ENCODE measurements around the gene SLC6A4.
"Not testable (repeated sequence)": the region's sequence is repeated elsewhere in the genome, so short reads cannot be mapped to it uniquely, and the experiment has no call there.

The SLC6A4 gene

DNA sequence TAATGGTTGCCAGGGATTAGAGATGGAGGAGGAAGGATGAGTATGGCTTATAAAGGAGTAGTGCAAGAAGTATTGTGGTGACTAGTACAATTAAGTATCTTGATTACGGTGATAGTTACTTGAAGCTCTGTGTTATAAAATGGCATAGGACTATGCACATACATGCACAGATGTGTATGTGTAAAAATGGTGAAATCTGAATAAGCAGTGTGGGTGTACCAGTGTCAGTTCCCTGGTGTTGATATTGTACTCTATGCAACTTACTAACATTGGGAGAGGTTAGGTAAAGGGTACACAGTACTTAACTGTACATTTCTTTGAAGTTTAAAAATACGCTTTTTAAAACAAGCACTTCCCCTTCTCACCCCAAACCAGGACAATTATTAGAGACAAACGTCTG is 70.3 kb downstream of the SLC6A4 start:
- DNase-seq, result no peak

DNA sequence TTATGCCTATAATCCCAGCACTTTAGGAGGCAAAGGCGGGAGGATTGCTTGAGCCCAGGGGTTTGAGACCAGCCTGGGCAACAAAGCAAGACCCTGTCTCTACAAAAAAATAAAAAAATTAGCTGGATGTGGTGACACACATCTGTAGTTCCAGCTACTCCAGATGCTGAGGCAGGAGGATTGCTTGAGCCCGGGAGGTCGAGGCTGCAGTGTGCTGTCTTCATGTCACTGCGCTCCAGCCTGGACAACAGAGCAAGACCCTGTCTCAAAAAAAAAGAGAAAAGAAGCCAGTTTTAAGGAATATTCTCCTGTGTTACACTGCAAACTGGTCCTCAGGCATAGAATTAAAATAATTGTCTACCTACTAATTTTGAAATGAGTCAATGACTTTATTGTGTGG is 71.0 kb downstream of the SLC6A4 start:
- DNase-seq, result no peak

GRCh38 chr17:30161601-30162000 is 73.9 kb downstream of the SLC6A4 start:
- no peak for DNase-seq

DNA sequence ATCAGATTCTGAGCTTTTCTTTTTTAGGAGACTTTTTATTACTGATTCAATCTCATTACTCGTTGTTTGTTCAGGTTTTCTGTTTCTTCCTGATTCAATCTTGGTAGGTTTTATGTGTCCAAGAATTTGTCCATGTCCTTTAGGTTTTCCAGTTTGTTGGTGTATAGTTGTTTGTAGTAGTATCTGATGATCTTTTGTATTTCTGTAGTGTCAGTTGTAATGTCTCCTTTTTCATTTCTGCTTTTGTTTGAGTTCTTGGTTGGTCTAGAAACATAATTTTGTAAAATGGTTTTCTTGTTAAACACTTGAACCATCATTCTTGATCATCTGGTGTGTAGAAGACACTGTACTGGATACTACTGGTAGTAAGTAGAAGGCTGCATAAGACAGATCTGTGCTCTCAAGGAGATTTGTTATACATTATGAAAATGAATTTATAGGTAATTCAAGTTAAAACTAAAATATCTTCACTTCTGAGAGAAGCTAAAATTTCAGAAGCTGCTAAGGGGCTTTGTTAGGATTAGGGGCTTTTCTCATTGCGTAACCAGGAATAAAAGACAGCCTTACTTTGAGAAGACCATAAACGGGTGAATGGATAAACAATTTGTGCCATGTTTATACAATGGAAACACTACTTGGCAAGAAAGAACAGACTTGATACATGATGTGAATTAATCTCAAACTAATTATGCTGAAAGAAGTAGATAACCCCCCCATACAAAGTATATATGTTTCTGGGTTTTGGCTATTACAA is 74.9 kb downstream of the SLC6A4 start:
- no peak for DNase-seq

GRCh38 chr17:30158896-30159625 is 76.4 kb downstream of the SLC6A4 start:
- DNase-seq, result no peak

DNA sequence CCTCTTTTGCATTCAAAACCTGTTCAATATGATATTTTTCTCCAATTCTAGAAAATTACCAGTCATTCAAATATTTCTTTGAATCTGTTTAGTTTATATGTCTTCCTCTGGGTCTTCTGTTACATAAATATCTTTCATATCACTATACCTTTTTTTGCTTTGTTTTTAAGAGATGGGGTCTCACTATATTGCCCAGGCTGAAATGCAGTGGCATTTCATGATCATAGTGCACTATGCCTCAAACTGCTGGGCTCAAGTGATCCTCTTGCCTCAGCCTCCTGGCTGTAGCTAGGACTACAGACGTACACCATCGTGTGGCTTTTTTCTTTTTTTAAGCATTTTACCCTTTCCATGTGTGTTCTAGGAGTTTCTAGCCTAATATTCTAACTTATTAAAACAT is 80.1 kb downstream of the SLC6A4 start:
- no peak for DNase-seq

- DNase-seq, result no peak
Measured at GRCh38 chr17:30153463-30153862, 82.0 kb downstream of the SLC6A4 start.

DNA sequence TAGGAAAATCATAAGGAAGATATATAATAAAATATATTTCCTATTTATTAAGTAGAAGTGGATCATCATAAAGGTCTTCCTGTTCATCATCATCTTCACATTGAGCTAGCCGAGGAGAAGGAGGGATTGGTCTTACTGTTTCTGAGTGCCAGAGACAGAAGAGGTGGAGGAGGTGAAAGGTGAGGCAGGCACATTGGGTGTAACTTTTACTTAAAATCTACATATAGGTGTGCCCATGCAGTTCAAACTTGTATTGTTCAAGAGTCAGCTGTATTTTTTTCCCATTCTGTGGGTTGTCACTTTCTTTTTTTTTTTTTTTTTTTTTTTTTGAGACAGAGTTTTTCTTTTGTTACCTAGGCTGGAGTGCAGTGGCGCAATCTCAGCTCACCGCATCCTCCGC is 84.0 kb downstream of the SLC6A4 start:
- DNase-seq, result no peak

DNA sequence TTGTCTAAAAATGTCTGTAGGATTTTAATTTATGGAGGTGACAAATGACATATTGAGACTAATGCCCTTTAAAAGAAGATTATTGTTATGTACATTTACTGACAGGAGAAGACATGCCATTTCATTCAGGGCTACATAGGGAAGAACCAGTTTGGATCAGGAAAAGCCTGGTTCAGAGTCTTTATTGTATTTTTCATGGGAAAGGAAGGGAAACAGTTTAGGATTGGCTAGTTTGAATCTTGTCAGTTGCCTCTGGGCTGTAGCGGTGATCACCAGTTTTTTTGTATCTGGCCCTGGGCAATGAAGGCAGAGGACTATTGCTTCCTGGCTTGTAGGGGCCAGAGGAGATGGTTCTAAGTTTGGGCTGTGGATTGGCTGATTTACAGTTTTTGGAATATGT is 87.1 kb downstream of the SLC6A4 start:
- DNase-seq, result no peak

DNA sequence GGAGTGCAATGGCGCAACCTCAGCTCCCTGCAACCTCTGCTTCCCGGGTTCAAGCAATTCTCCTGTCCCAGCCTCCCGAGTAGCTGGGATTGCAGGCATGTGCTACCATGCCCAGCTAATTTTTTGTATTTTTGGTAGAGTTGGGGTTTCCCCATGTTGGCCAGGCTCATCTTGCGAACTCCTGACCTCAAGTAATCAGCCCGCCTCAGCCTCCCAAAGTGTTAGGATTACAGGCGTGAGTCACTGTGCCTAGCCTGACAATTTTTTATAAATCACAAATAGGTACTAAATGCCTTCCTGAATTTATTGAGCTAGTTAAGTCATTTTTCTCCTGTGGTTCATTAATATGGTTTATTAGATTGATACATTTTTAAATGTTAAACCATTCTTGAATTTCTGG is 87.6 kb downstream of the SLC6A4 start:
- DNase-seq, result not testable (repeated sequence)
